Kidney (tissue), 14 donors: ENCODE measurements around the gene POLRMT. TPM values are rescaled to one million over a fixed set of nuclear protein-coding genes. Genes with fewer than 3 reads are reported as not detected.
"Not testable (repeated sequence)": the region's sequence is repeated elsewhere in the genome, so short reads cannot be mapped to it uniquely, and the experiment has no call there.

ENCODE experiments used
- DNase-seq, 5 donors: peaks; one replicate each; pipeline ENCODE4 v3.0.0-alpha.2; 2013 to 2020
- FAIRE-seq: peaks from 2 replicates; lab custom pipeline; 2012; peaks lifted over from hg19 to GRCh38; lab: Jason Lieb, UNC
- H3K27ac ChIP-seq, 2 donors: one replicate each; pipeline ENCODE4 v1.7.0; 2013; ENCODE audit warnings: low read depth in 2 of 2, low read length in 2 of 2, inconsistent platforms in 1 of 2
- H3K27me3 ChIP-seq: one replicate; pipeline ENCODE4 v1.7.1; 2013; ENCODE audit warnings: low read length, inconsistent platforms; ENCODE audit not compliant: control insufficient read depth, insufficient read depth
- H3K36me3 ChIP-seq, 3 donors: one replicate each; pipeline versions ENCODE4 v1.7.0 to v1.7.1; 2013; ENCODE audit warnings: low read length in 3 of 3, control low read depth in 1 of 3, inconsistent platforms in 1 of 3; ENCODE audit not compliant: insufficient read depth in 3 of 3, control insufficient read depth in 2 of 3
- H3K4me1 ChIP-seq, 3 donors: one replicate each; pipeline versions ENCODE4 v1.7.0 to v1.7.1; 2013; ENCODE audit warnings: low read length in 3 of 3, inconsistent platforms in 1 of 3, low read depth in 1 of 3; ENCODE audit not compliant: control insufficient read depth in 2 of 3, insufficient read depth in 2 of 3
- H3K4me3 ChIP-seq, 3 donors: one replicate each; pipeline versions ENCODE4 v1.7.0 to v1.8.1; 2013; ENCODE audit warnings: low read length in 3 of 3, control low read depth in 1 of 3, inconsistent platforms in 1 of 3
- H3K9ac ChIP-seq, 3 donors: one replicate each; pipeline versions ENCODE4 v1.7.0 to v1.7.1; 2013; ENCODE audit warnings: low read length in 3 of 3, control low read depth in 1 of 3, inconsistent platforms in 1 of 3
- H3K9me3 ChIP-seq, 3 donors: one replicate each; pipeline versions ENCODE4 v1.7.0 to v1.7.1; 2013; ENCODE audit warnings: low read length in 3 of 3, control low read depth in 1 of 3, inconsistent platforms in 1 of 3; ENCODE audit not compliant: control insufficient read depth in 2 of 3, insufficient read depth in 1 of 3
- intact Hi-C: fragments of 100-400 bp; cut with DNase I; formaldehyde crosslinking; loops from one replicate; pipeline ENCODE4 v1.11.1; 2022
- polyA plus RNA-seq: library from polyadenylated mRNA; stranded (reverse); fragments of 350-450 nt; fragmentation: Illumina TruSeq; extraction: RNeasy Lipid Tissue Mini Kit (QIAGEN cat#74804); gene quantifications from one replicate; pipeline ENCODE4 v1.2.3, GENCODE V29; 2014; ENCODE audit warnings: low read depth, low replicate concordance; ENCODE audit not compliant: insufficient read depth
- total RNA-seq: library from RNA; stranded (reverse); fragmentation: NEBNext Ultra II Directional; extraction: Animal tissue kit (Norgen Biotek cat#: 25700); gene quantifications from one replicate; pipeline ENCODE4 v1.2.1, GENCODE V29; 2021
- TF ChIP-seq, protein P1 (sequence below): IDR thresholded peaks from 3 replicates; pipeline ENCODE4 v1.5.1; 2012; ENCODE audit warnings: mild to moderate bottlenecking, moderate library complexity, borderline replicate concordance; ENCODE audit not compliant: insufficient read depth; ENCODE audit errors: extremely low read depth
- donor health status: control.
- donor health status: control.
- donor health status: control.
- donor health status: control.
- donor health status: control.
- donor health status: DM: yes; HTN: yes; CAD: no.
- donor health status: Normal renal cell carcinoma (clear cell type).

Gene POLRMT
- total and polyA plus RNA-seq, 2 donors from 2014 or later, result 49.8 to 117 TPM

DNA sequence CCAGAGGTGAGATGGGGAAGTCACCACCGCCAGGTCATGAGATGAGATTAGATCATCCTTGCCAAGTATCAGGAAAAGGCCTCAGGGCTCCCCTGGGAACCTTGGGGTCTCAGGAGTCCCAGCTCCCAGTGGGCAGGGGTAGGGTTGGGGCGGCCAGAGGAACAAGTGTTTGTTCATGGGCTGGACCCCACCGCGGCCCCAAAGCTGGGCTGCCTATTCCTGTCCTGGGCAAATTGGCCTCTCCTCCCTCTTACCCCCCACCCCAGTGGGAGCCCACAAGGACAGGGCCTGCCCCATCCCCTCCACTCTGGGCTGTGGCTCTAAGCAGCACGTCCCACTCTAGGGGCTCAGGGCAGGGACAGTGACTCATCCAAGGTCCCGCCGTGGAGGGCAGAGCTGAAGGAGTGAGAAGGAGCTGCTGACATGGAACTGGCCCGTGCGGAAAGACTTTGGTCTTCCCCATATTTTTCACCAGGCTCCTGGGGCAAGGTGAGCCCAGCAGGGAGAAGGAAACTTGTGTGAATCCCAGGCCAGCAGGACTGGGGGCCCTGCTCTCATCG, 47.7 kb downstream of the POLRMT start:
- no peaks in the 10 kb centered on the region for H3K27me3 ChIP-seq
- no peak overlapping the region for H3K4me3 ChIP-seq
- H3K27ac ChIP-seq, result no peak overlapping the region
- intact Hi-C loops, result no loop called here
- no peak overlapping the region for H3K9ac ChIP-seq
- DNase-seq (no peak), FAIRE-seq (no peak)
- H3K36me3 ChIP-seq, result peaks cover 0 to 5% (median 0%) of the 10 kb centered on the region in 3 donors
- H3K4me1 ChIP-seq, result peaks cover 0 to 3% (median 0%) of the 10 kb centered on the region in 3 donors
- TF ChIP-seq, protein P1, sequence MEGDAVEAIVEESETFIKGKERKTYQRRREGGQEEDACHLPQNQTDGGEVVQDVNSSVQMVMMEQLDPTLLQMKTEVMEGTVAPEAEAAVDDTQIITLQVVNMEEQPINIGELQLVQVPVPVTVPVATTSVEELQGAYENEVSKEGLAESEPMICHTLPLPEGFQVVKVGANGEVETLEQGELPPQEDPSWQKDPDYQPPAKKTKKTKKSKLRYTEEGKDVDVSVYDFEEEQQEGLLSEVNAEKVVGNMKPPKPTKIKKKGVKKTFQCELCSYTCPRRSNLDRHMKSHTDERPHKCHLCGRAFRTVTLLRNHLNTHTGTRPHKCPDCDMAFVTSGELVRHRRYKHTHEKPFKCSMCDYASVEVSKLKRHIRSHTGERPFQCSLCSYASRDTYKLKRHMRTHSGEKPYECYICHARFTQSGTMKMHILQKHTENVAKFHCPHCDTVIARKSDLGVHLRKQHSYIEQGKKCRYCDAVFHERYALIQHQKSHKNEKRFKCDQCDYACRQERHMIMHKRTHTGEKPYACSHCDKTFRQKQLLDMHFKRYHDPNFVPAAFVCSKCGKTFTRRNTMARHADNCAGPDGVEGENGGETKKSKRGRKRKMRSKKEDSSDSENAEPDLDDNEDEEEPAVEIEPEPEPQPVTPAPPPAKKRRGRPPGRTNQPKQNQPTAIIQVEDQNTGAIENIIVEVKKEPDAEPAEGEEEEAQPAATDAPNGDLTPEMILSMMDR, result no peak
- H3K9me3 ChIP-seq, result no peaks in the 10 kb centered on the region

DNA sequence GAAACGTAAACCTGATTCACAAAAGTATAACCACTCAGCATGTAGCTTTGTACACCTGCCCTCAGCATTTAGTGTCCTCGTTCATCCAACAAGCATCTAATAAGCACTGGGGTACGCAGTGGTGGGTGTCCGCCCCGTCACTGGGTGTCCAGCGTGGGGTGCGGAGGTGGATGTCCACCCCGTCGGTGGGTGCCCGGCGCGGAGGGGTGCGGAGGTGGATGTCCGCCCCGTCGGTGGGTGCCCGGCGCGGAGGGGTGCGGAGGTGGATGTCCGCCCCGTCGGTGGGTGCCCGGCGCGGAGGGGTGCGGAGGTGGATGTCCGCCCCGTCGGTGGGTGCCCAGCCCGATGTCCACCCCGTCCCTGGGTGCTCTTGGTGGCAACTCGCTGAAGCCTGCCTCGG, 48.2 kb downstream of the POLRMT start:
- H3K4me3 ChIP-seq, intact Hi-C loops: not testable (repeated sequence)

DNA sequence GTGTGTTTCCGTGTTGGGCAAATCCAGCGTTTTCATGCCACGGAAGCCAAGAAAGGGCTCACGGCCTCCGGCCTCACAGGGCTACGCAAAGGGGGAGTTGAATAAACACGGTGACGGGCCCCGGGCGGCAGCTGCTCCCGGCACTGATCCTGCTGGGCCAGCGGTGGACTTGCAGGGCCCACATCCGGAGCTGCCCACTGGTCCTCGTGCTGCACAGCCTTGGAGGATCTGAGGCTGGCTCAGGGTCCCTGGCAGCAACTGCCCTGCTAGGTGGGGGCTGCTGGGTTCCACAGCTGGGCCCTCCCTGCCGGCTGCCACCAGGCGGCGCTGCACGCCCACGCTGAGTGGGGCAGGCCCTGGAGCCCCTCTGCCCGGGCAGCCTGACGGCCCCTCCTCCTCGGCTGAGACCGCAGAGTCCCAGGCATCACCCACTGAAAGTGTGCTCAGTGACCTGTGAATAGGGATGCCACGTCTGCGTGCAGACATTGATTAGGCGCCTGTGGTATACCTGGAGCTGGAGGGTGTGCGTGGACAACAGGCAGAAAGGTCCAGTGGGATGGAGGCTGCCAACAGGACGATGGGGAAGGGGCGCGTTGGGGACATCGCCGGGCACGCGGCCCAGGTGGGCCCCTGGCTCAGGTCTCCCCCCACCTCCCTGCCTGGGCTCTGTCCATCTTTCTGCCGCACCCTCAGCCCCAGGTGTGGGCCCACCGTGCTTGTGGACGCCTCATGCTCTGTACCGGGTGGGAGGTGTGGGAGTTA, 48.9 kb downstream of the POLRMT start:
- DNase-seq (peak; percentile 71 to 86 (median 74)), FAIRE-seq (no peak)
- peaks cover 0 to 11% (median 0%) of the 10 kb centered on the region in 3 donors for H3K36me3 ChIP-seq
- H3K9ac ChIP-seq, result no peak overlapping the region
- TF ChIP-seq, protein P1, result peak; percentile 75
- H3K4me1 ChIP-seq, result peaks cover 0 to 3% (median 0%) of the 10 kb centered on the region in 3 donors
- H3K9me3 ChIP-seq, result no peaks in the 10 kb centered on the region
- H3K4me3 ChIP-seq, result no peak overlapping the region
- intact Hi-C loops, result no loop called here
- H3K27me3 ChIP-seq, result no peaks in the 10 kb centered on the region
- no peak overlapping the region for H3K27ac ChIP-seq

More for the DNA sequence above, 48.2 kb downstream of the POLRMT start:
- not testable (repeated sequence) for H3K27me3 ChIP-seq, H3K9ac ChIP-seq, H3K36me3 ChIP-seq, H3K9me3 ChIP-seq, FAIRE-seq, H3K4me1 ChIP-seq, H3K27ac ChIP-seq, DNase-seq

DNA sequence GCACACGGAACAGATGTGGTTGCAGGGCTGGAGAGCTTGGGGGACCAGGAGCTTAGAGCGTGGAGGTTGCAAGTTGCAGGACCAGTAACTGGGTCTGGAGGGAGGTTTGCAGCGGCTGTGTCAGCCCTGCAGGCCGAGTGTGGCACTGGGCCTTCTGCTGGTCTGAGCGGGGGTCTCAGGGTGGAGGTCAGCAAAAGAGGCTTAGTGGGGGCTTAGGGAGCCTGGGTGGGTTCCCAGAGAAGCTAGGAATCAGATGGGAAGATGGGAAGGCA, 49.4 kb downstream of the POLRMT start:
- no peak for FAIRE-seq
- intact Hi-C loops, result no loop called here

More for the DNA sequence above, 49.4 kb downstream of the POLRMT start:
- peaks cover 0 to 13% (median 0%) of the 10 kb centered on the region in 3 donors for H3K36me3 ChIP-seq
- H3K27ac ChIP-seq, result no peak overlapping the region
- no peaks in the 10 kb centered on the region for H3K27me3 ChIP-seq
- DNase-seq, result no peak
- H3K4me3 ChIP-seq, result no peak overlapping the region
- H3K9me3 ChIP-seq, result no peaks in the 10 kb centered on the region
- TF ChIP-seq, protein P1, result no peak
- H3K4me1 ChIP-seq, result peaks cover 0 to 2% (median 0%) of the 10 kb centered on the region in 3 donors
- no peak overlapping the region for H3K9ac ChIP-seq
